ENCODE measurements around the gene GADL1. TPM values are rescaled to one million over a fixed set of nuclear protein-coding genes. Genes with fewer than 3 reads are reported as not detected.

The GADL1 gene
- polyA plus RNA-seq, 3 donors = not detected

DNA sequence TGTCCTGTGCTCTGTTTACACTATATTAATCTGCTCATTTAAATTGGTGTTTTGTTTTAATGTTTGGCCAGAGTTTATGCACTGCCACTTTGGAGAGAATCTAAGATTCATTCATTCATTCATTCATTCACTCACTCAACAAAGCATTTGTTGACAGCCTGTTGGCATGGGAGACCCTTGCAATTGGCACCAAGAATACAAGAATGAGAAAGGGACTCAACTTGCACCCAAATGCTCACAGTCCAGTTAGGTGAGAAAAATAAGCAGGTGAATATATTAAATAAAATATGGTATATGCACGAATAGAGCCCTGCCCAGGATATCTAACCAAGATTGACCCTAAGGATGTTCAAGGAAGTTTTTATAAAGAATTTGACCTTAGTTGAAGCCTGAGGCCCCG lies 207.7 kb downstream of the GADL1 start:
- peaks cover 0 to 3% (median 0%) of the 10 kb centered on the region in 3 donors for H3K27me3 Mint-ChIP-seq (ENCODE audit: low read depth in 3 of 3)
- no peak overlapping the region for H2AFZ ChIP-seq (ENCODE audit: insufficient read depth, low read depth, low read length, poor library complexity, severe bottlenecking)
- no peak overlapping the region for H3K27ac ChIP-seq (ENCODE audit: low read depth in 1 of 2, low read length in 2 of 2)
- H3K4me3 Mint-ChIP-seq = no peak overlapping the region
- TF ChIP-seq, protein P1, sequence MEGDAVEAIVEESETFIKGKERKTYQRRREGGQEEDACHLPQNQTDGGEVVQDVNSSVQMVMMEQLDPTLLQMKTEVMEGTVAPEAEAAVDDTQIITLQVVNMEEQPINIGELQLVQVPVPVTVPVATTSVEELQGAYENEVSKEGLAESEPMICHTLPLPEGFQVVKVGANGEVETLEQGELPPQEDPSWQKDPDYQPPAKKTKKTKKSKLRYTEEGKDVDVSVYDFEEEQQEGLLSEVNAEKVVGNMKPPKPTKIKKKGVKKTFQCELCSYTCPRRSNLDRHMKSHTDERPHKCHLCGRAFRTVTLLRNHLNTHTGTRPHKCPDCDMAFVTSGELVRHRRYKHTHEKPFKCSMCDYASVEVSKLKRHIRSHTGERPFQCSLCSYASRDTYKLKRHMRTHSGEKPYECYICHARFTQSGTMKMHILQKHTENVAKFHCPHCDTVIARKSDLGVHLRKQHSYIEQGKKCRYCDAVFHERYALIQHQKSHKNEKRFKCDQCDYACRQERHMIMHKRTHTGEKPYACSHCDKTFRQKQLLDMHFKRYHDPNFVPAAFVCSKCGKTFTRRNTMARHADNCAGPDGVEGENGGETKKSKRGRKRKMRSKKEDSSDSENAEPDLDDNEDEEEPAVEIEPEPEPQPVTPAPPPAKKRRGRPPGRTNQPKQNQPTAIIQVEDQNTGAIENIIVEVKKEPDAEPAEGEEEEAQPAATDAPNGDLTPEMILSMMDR (IDR thresholded peaks at IDR 0.05) = no peak
- H3K36me3 Mint-ChIP-seq = peaks cover 86 to 90% of the 10 kb centered on the region in 2 donors
- peaks cover 0 to 2% (median 0%) of the 10 kb centered on the region in 7 donors for H3K9me3 Mint-ChIP-seq
- no peak overlapping the region for H3K9ac ChIP-seq (ENCODE audit: insufficient read depth, low read length, poor library complexity, severe bottlenecking)
- peaks cover 35% of the 10 kb centered on the region for H3K79me2 ChIP-seq (ENCODE audit: insufficient read depth, low read length)
- no peak overlapping the region for H3K4me3 ChIP-seq (replicated peaks in 1 of 3; ENCODE audit: low read depth in 2 of 3, low read length in 3 of 3)
- H4K20me1 ChIP-seq (ENCODE audit: insufficient read depth, low read length) = peaks cover 100% of the 10 kb centered on the region
- H3K27me3 ChIP-seq (ENCODE audit: control insufficient read depth in 2 of 2, insufficient read depth in 2 of 2, low read length in 2 of 2) = no peaks in the 10 kb centered on the region
- H3K4me1 Mint-ChIP-seq = peaks cover 32% of the 10 kb centered on the region
- H3K9me3 ChIP-seq (replicated peaks in 1 of 2; ENCODE audit: control insufficient read depth in 1 of 2, insufficient read depth in 1 of 2, low read length in 2 of 2) = no peaks in the 10 kb centered on the region
- H3K4me1 ChIP-seq (ENCODE audit: control insufficient read depth in 1 of 2, insufficient read depth in 2 of 2, low read length in 2 of 2) = peaks cover 8 to 10% of the 10 kb centered on the region in 2 donors
- H3K36me3 ChIP-seq (replicated peaks in 1 of 2; ENCODE audit: control insufficient read depth in 1 of 2, insufficient read depth in 2 of 2, low read length in 2 of 2) = peaks cover 64 to 99% of the 10 kb centered on the region in 2 donors
- no peak for DNase-seq
- no peak overlapping the region for H3K4me2 ChIP-seq (replicated peaks; ENCODE audit: extremely low read depth, low read length, poor library complexity, severe bottlenecking)
- intact Hi-C loops (cut with micrococcal nuclease) = no loop called here
- no CpG with 5 or more reads among the region's 2 CpGs for whole genome bisulfite sequencing (ENCODE audit: insufficient coverage)
- H3K27ac Mint-ChIP-seq = peak overlapping the region in 1 of 7 donors; percentile 5

DNA sequence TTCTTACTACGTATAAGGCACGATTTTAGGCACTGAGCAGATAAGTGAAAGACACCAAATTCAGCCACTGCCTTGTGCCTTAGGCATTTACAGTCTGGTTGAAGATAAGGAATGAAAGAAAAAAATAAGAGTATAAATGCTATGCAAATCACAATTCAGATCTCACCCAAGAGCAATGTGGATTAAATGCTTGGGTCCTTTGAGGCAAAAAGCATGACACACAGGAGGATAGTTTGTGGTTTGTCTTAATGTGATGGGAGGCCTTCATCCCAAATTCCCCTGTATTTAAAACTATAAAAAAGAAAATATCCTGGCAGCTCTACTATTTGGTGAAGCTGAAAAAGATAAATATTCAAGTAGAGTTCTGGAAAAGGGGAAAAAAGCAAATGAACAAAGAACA lies 208.3 kb downstream of the GADL1 start:
- no peak overlapping the region for H3K4me2 ChIP-seq (replicated peaks; ENCODE audit: extremely low read depth, low read length, poor library complexity, severe bottlenecking)
- Mint-ChIP-seq H3K27ac (peak overlapping the region in 1 of 7 donors; percentile 31), H3K9me3 (peaks cover 0 to 2% (median 0%) of the 10 kb centered on the region in 7 donors), H3K4me3 (no peak overlapping the region), H3K4me1 (peaks cover 35% of the 10 kb centered on the region), H3K27me3 (ENCODE audit: low read depth in 3 of 3) (peaks cover 0 to 3% (median 0%) of the 10 kb centered on the region in 3 donors), H3K36me3 (peaks cover 87 to 93% of the 10 kb centered on the region in 2 donors)
- TF ChIP-seq, protein P1 (IDR thresholded peaks at IDR 0.05) = no peak
- H4K20me1 ChIP-seq (ENCODE audit: insufficient read depth, low read length) = peaks cover 100% of the 10 kb centered on the region
- intact Hi-C loops (cut with micrococcal nuclease) = no loop called here
- no peak overlapping the region for H3K9ac ChIP-seq (ENCODE audit: insufficient read depth, low read length, poor library complexity, severe bottlenecking)
- no peak for DNase-seq
- H2AFZ ChIP-seq (ENCODE audit: insufficient read depth, low read depth, low read length, poor library complexity, severe bottlenecking) = no peak overlapping the region
- no peak overlapping the region for H3K4me3 ChIP-seq (replicated peaks in 1 of 3; ENCODE audit: low read depth in 2 of 3, low read length in 3 of 3)
- peaks cover 41% of the 10 kb centered on the region for H3K79me2 ChIP-seq (ENCODE audit: insufficient read depth, low read length)
- H3K27me3 ChIP-seq (ENCODE audit: control insufficient read depth in 2 of 2, insufficient read depth in 2 of 2, low read length in 2 of 2) = no peaks in the 10 kb centered on the region
- H3K36me3 ChIP-seq (replicated peaks in 1 of 2; ENCODE audit: control insufficient read depth in 1 of 2, insufficient read depth in 2 of 2, low read length in 2 of 2) = peaks cover 60 to 99% of the 10 kb centered on the region in 2 donors
- no CpG with 5 or more reads among the region's 2 CpGs for WGBS (ENCODE audit: insufficient coverage)
- peaks cover 14 to 17% of the 10 kb centered on the region in 2 donors for H3K4me1 ChIP-seq (ENCODE audit: control insufficient read depth in 1 of 2, insufficient read depth in 2 of 2, low read length in 2 of 2)
- no peaks in the 10 kb centered on the region for H3K9me3 ChIP-seq (replicated peaks in 1 of 2; ENCODE audit: control insufficient read depth in 1 of 2, insufficient read depth in 1 of 2, low read length in 2 of 2)
- H3K27ac ChIP-seq (ENCODE audit: low read depth in 1 of 2, low read length in 2 of 2) = no peak overlapping the region

Measured in CD14-positive monocyte (primary cell).